ENCODE measurements around the gene NEK6.

The NEK6 gene

GRCh38 chr9:124357721-124358361 is 100.1 kb downstream of the NEK6 start:
- no peak for FAIRE-seq

- no peak for FAIRE-seq
These were observed 100.9 kb downstream of the NEK6 start for GRCh38 chr9:124358631-124359030.

- no peak for FAIRE-seq
These were observed 101.7 kb downstream of the NEK6 start for GRCh38 chr9:124359426-124359825.

- FAIRE-seq = no peak
These were observed 102.3 kb downstream of the NEK6 start for GRCh38 chr9:124359855-124360678.

- no peak for FAIRE-seq
These were observed 103.4 kb downstream of the NEK6 start for GRCh38 chr9:124361128-124361527.

GRCh38 chr9:124363326-124364096 is 105.8 kb downstream of the NEK6 start:
- no peak for FAIRE-seq

GRCh38 chr9:124364141-124364540 is 106.4 kb downstream of the NEK6 start:
- no peak for FAIRE-seq

- FAIRE-seq = no peak
These were observed 107.3 kb downstream of the NEK6 start for GRCh38 chr9:124365036-124365435.

GRCh38 chr9:124366476-124367220 is 108.9 kb downstream of the NEK6 start:
- FAIRE-seq = no peak

- no peak for FAIRE-seq
These were observed 110.9 kb downstream of the NEK6 start for GRCh38 chr9:124368692-124369091.

GRCh38 chr9:124369231-124369797 is 111.6 kb downstream of the NEK6 start:
- FAIRE-seq = no peak

- no peak for FAIRE-seq
These were observed 113.3 kb downstream of the NEK6 start for GRCh38 chr9:124370896-124371582.

- no peak for FAIRE-seq
These were observed 114.3 kb downstream of the NEK6 start for GRCh38 chr9:124372038-124372437.

- FAIRE-seq = no peak
These were observed 115.6 kb downstream of the NEK6 start for GRCh38 chr9:124373386-124373785.

GRCh38 chr9:124373851-124374250 is 116.1 kb downstream of the NEK6 start:
- FAIRE-seq = no peak

GRCh38 chr9:124375726-124376125 is 118.0 kb downstream of the NEK6 start:
- FAIRE-seq = no peak

GRCh38 chr9:124376329-124376728 is 118.6 kb downstream of the NEK6 start:
- no peak for FAIRE-seq

GRCh38 chr9:124377551-124378406 is 120.0 kb downstream of the NEK6 start:
- no peak for FAIRE-seq

GRCh38 chr9:124381170-124381945 is 123.6 kb downstream of the NEK6 start:
- no peak for FAIRE-seq

GRCh38 chr9:124384210-124384609 is 126.5 kb downstream of the NEK6 start:
- FAIRE-seq = no peak

Measured in islet of Langerhans (tissue), 1 donor.